ENCODE measurements around the gene LMAN1L.

The LMAN1L gene

DNA sequence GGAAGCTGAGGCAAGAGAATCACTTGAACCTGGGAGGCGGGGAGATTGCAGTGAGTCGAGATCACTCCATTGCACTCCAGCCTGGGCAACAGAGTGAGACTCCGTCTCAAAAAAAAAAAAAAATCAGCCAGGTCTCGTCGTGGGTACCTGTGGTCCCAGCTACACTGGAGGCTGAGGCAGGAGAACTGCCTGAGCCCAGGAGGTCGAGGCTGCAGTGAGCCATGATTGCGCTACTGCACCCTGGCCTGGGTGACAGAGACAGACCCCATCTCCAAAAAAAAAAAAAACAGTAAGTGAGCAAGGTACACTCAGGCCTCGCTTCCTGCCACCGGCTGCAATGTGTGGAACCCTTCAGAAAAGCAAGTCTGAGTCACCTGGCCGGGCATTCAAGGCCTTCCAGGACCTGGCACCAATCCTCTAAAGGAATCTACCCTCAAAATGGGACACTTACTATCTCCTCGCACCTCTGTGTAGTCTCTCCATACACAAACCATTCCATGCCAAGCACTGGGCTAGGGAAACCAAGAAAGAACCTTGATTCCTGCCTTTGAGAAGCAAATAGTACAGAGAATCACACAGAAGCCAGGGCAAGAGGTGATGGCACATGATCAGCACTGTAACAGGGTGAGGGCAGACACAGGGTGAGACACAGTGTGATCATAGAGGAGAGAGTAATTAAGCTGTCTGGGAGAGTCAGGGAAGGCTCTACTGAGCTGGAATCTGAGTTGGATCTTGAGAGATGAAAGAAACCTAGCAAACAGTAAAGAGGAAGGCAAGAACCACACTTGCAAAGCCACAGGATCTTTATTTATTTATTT is 50.8 kb downstream of the LMAN1L start:
- no peak for FAIRE-seq

DNA sequence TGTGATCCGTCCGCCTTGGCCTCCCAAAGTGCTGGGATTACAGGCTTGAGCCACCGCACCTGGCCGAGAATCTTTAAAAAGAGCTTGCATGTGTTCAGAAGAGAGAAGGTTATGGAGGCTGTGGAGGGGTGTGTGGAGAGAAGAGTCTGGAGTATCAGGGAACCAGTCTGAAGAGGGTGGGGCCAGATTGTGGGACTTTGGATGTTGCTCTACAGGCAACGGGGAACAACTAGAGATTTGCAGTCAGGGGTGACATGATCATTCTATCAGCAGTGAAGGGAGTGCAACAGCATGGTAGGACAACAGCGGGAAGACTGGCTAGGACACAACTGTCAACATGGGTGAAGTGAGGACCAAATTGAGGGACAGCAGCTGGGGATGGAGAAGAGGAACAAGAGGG is 51.7 kb downstream of the LMAN1L start:
- no peak for FAIRE-seq

DNA sequence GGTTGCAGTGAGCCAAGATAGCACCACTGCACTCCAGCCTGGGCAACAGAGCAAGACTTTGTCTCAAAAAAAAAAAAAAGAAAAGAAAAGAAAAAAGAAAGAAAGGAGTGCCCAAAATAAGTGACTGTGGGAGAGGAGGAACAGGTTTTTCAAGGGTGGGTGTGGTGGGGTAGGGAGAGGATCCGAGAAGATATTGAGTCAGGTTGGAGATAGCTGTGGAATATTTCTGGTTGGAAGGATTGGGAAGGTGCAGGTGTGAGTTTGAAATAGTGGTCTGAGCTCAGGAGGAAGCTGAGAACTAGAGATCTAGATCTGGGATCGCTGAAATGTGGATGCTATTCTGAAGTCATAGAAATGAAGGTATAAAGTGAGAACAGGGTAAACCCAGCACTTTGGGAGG is 52.7 kb downstream of the LMAN1L start:
- FAIRE-seq = no peak

DNA sequence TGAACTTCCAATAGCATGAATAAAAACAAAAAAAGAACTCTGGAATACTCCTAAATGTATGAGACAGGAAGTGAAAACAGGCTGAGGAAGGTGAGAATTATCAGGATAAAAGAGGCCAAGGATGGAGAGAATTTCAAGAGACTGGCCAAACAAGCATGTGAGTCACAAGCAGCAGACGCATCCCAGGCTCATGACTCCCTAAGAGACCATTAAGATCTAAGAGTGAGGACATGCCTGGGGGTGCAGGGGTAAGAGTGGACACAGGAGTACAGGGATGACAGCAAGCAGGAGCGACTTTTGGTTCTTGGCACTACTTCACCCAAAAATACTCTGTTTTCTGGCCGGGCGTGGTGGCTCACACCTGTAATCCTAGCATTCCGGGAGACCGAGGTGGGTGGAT is 53.5 kb downstream of the LMAN1L start:
- FAIRE-seq = no peak

DNA sequence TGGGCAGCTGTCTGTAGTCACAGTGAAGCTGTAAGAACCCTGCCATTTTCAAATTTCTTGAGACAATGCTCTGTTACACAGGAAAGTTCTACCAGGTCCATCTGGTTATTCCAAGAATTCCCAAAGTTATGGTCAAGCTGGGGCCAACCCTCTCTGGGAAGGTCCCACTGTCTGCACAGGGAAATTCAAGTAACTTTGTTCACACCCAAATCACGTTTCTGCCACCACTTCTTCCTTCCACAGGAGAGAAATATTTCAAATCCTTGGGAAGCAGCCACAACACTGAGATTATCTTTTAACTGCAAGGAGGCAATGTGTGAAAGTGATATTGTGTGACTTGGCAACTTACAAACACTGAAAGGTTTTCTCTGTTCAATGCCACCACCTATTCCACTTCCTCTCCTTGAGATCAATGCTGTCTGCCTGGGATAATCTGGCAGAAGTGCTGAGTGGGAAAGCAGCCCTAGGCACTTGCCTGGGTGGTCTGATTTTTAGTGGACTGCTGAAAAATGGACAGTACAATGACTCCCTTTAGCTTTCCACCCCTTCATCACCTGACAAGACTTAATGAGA is 54.9 kb downstream of the LMAN1L start:
- no peak for FAIRE-seq

DNA sequence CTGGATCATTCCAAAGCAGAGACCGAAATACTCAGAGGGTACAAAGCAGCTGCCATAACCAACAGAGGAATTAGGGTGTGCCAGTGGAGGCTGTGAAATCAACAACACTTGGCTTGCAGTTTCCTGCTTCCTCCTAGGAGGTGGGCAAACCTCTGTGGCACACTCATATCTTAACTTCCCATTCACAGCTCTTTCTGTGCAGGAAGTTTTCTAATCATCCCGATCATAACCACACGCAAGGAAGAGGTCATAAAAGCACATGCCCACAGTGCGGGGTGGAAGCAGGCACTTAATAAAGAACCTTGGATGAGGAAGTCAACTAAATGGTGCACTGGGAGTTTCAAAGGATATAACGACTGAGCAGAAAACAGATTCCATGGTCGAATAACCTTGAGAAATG is 55.4 kb downstream of the LMAN1L start:
- no peak for FAIRE-seq

DNA sequence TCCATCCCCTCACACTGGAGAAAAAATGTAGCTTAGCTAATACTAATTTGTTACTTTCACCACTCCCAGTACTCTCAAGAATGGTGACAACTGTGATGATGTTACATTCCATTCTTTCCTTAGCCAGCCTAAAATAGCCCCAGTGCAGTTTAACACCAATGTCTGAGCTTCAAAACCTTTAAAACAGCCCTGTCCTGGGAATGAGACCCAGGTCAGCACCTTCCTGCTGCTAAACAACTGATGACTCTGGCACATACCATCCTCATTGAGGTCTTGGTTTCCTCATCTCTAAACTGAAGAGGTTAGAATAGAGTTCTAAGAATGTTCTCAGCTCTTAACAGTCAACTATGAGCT is 56.7 kb downstream of the LMAN1L start:
- FAIRE-seq = no peak

DNA sequence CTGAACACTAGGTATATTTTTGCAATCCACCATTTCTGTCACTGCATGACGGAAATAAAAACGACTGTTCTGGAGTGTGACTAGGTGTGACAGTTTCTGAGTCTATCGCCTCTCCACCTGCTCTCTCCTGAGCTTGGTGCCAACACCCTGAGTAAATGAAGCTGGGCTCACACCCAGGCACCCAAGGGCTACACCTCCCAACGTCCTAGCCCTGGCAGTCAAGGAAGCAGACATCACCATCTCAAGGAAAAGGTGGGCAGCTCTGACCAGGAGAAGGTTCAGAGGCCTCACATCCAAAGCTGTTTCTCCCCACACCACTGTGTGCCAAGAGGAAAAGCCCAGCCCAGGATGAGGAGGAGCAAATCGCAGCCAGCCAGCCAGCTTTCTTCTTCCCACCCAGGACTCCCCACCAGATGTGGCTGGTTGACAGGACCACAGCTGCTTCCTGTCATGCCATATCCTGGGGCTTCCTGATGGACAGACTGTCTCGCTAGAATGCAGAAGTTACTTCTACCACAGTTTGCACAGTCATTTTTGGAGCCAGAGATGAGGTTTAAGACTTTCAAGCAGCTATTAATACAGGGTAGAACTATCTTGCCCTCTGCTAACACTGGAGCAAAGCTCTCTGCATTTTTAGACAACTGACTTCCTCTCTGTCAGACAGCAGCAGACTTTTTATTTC is 57.2 kb downstream of the LMAN1L start:
- FAIRE-seq = no peak

DNA sequence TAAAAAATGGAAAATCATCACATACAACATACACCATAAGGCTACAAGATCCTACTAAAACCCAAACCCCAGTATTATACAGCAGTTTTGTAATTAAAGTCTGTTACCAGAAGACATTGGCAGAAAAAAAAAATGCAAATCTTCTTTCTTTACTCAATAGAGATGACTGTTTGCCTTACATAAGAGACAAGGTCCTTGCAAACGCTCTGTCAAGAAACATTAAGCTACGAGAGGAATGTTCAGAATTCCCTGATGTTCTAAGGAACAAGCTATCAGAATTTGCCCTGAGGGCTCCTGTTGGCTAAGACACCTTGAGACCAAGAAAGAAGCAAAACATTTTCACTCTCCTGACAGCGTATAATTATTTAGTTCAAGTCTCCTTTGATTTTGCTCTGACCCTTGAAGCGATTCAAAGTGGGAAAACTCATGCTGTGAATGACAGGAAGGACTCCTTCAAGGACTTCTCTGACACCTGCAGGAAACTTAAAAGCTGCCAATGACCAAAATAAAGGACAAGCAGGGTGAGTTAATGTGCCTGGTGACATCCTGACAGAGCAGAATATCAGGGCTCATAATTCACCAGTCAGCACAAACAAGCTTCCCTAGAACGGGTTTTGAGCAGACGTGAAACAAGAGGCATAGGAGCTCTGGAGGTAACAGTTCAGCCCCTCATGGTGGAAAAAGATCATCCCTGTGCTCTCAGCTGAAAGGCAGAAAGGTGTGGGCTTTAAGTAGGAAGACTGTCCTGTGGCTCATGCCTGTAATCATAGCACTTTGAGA is 58.0 kb downstream of the LMAN1L start:
- FAIRE-seq = no peak

DNA sequence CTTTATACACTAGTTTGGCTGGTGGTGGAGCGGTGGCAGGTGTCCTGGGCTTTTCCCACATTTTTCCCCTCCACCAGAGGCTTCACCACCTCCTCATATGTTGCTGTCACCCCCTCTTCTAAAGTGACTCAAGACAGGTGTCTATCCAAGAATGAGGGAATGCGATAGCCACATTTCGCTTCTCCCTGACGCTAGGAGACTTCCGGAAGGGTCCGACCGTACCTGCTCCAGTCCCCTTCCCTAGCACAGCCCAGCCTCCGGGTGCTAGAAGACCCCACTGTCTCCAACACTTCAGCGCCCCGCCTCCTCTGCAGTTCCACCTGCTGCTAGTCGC is 60.0 kb downstream of the LMAN1L start:
- FAIRE-seq = no peak

DNA sequence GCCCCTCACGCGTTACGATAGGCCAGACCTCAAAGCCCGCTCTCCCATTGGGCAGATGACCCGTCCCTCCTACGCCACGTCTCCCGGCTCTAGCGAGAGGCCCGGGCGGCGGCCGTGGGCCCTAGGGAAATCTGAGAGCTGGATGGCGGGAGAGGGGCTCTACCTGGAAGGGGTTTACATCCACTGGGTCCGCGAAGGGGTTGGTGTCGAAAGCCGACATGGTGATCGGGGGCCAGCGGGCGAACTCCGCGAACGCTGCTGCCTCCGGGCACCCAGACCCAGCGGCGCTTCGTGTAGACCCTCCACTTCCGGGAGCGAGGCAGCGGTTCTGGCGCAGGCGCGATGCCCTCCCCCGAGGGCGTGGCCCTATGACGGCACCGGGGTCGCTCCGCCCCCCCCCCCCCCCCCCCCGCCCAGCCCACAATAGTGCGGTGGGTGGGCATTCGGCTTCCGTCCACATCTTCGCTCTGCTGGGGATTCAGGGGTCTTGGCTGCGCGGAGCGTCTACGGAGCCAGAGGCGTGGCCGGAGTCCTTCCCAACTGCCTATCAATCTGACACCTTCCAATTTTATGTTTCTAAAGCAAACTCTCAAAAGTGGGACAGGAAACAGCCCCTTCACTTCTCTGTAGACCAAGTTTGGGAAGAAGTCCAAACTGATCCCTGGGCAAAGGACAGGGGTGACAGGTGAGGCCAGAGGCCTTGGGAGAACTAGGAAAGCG is 60.6 kb downstream of the LMAN1L start, which contains the start of gene SCAMP2:
Gene SCAMP2, minus strand, starts transcription at position 330 of the 720 bp plus-strand sequence. Its CDS starts 110 bp downstream, at position 220.
- peak; percentile 6 for FAIRE-seq

DNA sequence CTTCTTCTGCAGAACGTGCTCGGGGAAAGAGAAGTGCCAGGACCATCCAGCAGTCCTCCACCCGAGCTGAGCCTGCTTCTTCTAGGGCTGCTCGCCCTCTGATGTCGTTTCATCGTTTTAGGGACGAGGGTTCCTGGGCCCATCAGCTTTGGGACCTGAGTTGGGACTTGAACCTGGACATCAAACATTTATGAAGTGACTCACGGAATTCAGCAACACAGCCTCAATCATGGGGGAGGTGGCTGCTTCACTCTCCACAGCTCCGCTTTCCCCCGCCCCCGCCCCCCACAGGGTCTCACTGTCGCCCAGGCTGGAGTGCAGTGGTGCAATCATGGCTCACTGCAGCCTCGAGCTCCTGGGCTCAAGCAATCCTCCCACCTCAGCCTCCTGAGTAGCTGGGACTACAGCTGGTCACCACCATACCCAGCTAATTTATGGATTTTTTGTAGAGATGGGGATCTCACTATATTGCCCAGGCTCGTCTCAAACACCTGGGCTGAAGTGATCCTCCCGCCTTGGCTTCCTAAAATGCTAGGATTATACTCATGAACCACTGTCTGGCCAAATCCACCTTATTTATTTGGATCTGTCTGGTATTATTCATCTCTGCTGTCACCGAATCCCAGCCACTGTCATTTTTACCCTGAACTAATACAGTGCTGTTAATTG is 61.3 kb downstream of the LMAN1L start:
- FAIRE-seq = no peak
